A549 treated with Hydrocortisone at 1 μM for 4 hours (cell line): ENCODE data around the gene MYL2. TPM values are rescaled to one million over a fixed set of nuclear protein-coding genes. Genes with fewer than 3 reads are reported as not detected.

Experiments
- total RNA-seq: library from RNA; stranded (reverse); fragments of 200-300 nt; extraction: Qiagen RNA extraction; gene quantifications from 5 replicates; pipeline ENCODE4 v1.2.3, GENCODE V29; 2022

Gene MYL2
- total RNA-seq: 0.64 to 1.1 TPM (median 0.84 TPM) in 5 replicates

GRCh38 chr12:110920324-110920910 is at the start of gene MYL2:
Gene MYL2 (minus strand): TSS chr12:110920579. CDS start chr12:110920529, 50 bp downstream.

Other genes starting within 250 kb of the MYL2 start
- 0.39 to 0.91 TPM (median 0.62 TPM) in 5 replicates for gene HVCN1, start 231.5 kb downstream of the MYL2 start, total RNA-seq
- 141 to 162 TPM (median 155 TPM) in 5 replicates for gene PPP1CC, start 177.7 kb downstream of the MYL2 start, total RNA-seq
- gene CCDC63, start 73.6 kb downstream of the MYL2 start, total RNA-seq: 0.03 to 0.08 TPM (median 0.06 TPM) in 3 of 5 replicates, not detected in the others
- gene CUX2, start 113.6 kb upstream of the MYL2 start, total RNA-seq: 0.21 to 0.36 TPM (median 0.29 TPM) in 5 replicates